ENCODE results near the gene U2SURP. TPM values are rescaled to one million over a fixed set of nuclear protein-coding genes. Genes with fewer than 3 reads are reported as not detected.
"Not testable (repeated sequence)": the region's sequence is repeated elsewhere in the genome, so short reads cannot be mapped to it uniquely, and the experiment has no call there.

Gene U2SURP
- total and polyA plus RNA-seq, 7 experiments from 2014 or later = 99.9 to 172 (median 142) TPM

- DNase-seq = peak in 4 of 9 donors; percentile 6 to 22 (median 12)
- intact Hi-C loops (cut with micrococcal nuclease) = no loop called here
- peaks cover 4 to 32% (median 21%) of the 10 kb centered on the region in 7 donors for H3K4me1 Mint-ChIP-seq
- peaks cover 6 to 45% (median 35%) of the 10 kb centered on the region in 5 donors for H3K36me3 Mint-ChIP-seq
- no peak overlapping the region for H3K27ac Mint-ChIP-seq
- Histone ChIP-seq H3K4me3 (ENCODE audit: low read length) (no peak overlapping the region), H3K27me3 (ENCODE audit: control insufficient read depth in 2 of 2, insufficient read depth in 2 of 2, low read length in 2 of 2) (no peaks in the 10 kb centered on the region), H3K9me3 (ENCODE audit: control insufficient read depth in 2 of 3, low read length in 3 of 3) (no peaks in the 10 kb centered on the region), H3K27ac (ENCODE audit: low read depth, low read length) (no peak overlapping the region), H3K4me1 (ENCODE audit: control insufficient read depth in 2 of 2, insufficient read depth in 2 of 2, low read length in 2 of 2) (no peaks in the 10 kb centered on the region), H3K36me3 (ENCODE audit: control insufficient read depth in 2 of 3, insufficient read depth in 3 of 3, low read length in 3 of 3) (peaks cover 12 to 54% (median 20%) of the 10 kb centered on the region in 3 experiments)
- ATAC-seq = peak; percentile 55
- H3K27me3 Mint-ChIP-seq = no peaks in the 10 kb centered on the region
- ChIA-PET CTCF (no interaction called here), POLR2A (no interaction called here)
- no peak overlapping the region for H3K4me3 Mint-ChIP-seq
- no peaks in the 10 kb centered on the region for H3K9me3 Mint-ChIP-seq
These were observed 15.1 kb downstream of the U2SURP start for GRCh38 chr3:143016321-143016972.

- Mint-ChIP-seq H3K36me3 (peaks cover 24 to 68% (median 48%) of the 10 kb centered on the region in 5 donors), H3K27ac (no peak overlapping the region), H3K4me1 (peaks cover 0 to 2% (median 0%) of the 10 kb centered on the region in 7 donors), H3K9me3 (no peaks in the 10 kb centered on the region), H3K4me3 (no peak overlapping the region), H3K27me3 (no peaks in the 10 kb centered on the region)
- ChIA-PET CTCF (no interaction called here), POLR2A (no interaction called here)
- Histone ChIP-seq H3K27ac (ENCODE audit: low read depth, low read length) (no peak overlapping the region), H3K36me3 (ENCODE audit: control insufficient read depth in 2 of 3, insufficient read depth in 3 of 3, low read length in 3 of 3) (peaks cover 36 to 73% (median 37%) of the 10 kb centered on the region in 3 experiments), H3K4me3 (ENCODE audit: low read length) (no peak overlapping the region), H3K9me3 (ENCODE audit: control insufficient read depth in 2 of 3, low read length in 3 of 3) (no peaks in the 10 kb centered on the region), H3K27me3 (ENCODE audit: control insufficient read depth in 2 of 2, insufficient read depth in 2 of 2, low read length in 2 of 2) (no peaks in the 10 kb centered on the region), H3K4me1 (ENCODE audit: control insufficient read depth in 2 of 2, insufficient read depth in 2 of 2, low read length in 2 of 2) (no peaks in the 10 kb centered on the region)
- ATAC-seq = no peak
- intact Hi-C loops (cut with micrococcal nuclease) = no loop called here
- DNase-seq = no peak
These were observed 23.1 kb downstream of the U2SURP start for GRCh38 chr3:143024351-143024960.

GRCh38 chr3:143031327-143031726 lies 30.0 kb downstream of the U2SURP start:
- POLR2A ChIA-PET = no interaction called here
- Histone ChIP-seq H3K27ac (ENCODE audit: low read depth, low read length) (no peak overlapping the region), H3K27me3 (ENCODE audit: control insufficient read depth in 2 of 2, insufficient read depth in 2 of 2, low read length in 2 of 2) (no peaks in the 10 kb centered on the region), H3K4me3 (ENCODE audit: low read length) (no peak overlapping the region), H3K4me1 (ENCODE audit: control insufficient read depth in 2 of 2, insufficient read depth in 2 of 2, low read length in 2 of 2) (no peaks in the 10 kb centered on the region), H3K36me3 (ENCODE audit: control insufficient read depth in 2 of 3, insufficient read depth in 3 of 3, low read length in 3 of 3) (peaks cover 28 to 71% (median 32%) of the 10 kb centered on the region in 3 experiments), H3K9me3 (ENCODE audit: control insufficient read depth in 2 of 3, low read length in 3 of 3) (no peaks in the 10 kb centered on the region)
- Mint-ChIP-seq H3K36me3 (peaks cover 21 to 60% (median 35%) of the 10 kb centered on the region in 5 donors), H3K4me3 (no peak overlapping the region), H3K9me3 (peaks cover 0 to 2% (median 0%) of the 10 kb centered on the region in 11 donors), H3K4me1 (peaks cover 0 to 9% (median 4%) of the 10 kb centered on the region in 7 donors), H3K27me3 (no peaks in the 10 kb centered on the region), H3K27ac (no peak overlapping the region)
- CTCF ChIA-PET = no interaction called here
- ATAC-seq = no peak
- intact Hi-C loops (cut with micrococcal nuclease) = no loop called here
- DNase-seq = no peak

- H3K27me3 ChIP-seq (ENCODE audit: control insufficient read depth in 2 of 2, insufficient read depth in 2 of 2, low read length in 2 of 2); H3K9me3 ChIP-seq (ENCODE audit: control insufficient read depth in 2 of 3, low read length in 3 of 3); H3K9me3 Mint-ChIP-seq; intact Hi-C loops (cut with micrococcal nuclease); DNase-seq; H3K27ac Mint-ChIP-seq; H3K4me1 ChIP-seq (ENCODE audit: control insufficient read depth in 2 of 2, insufficient read depth in 2 of 2, low read length in 2 of 2); H3K4me3 ChIP-seq (ENCODE audit: low read length); CTCF ChIA-PET; POLR2A ChIA-PET; H3K27ac ChIP-seq (ENCODE audit: low read depth, low read length); H3K4me3 Mint-ChIP-seq; ATAC-seq; H3K27me3 Mint-ChIP-seq: not testable (repeated sequence)
- peaks cover 21 to 64% (median 37%) of the 10 kb centered on the region in 5 donors for H3K36me3 Mint-ChIP-seq
- H3K36me3 ChIP-seq (ENCODE audit: control insufficient read depth in 2 of 3, insufficient read depth in 3 of 3, low read length in 3 of 3) = peaks cover 27 to 73% (median 35%) of the 10 kb centered on the region in 3 experiments
- peaks cover 0 to 14% (median 6%) of the 10 kb centered on the region in 7 donors for H3K4me1 Mint-ChIP-seq
These were observed 30.5 kb downstream of the U2SURP start for GRCh38 chr3:143031796-143032387.

GRCh38 chr3:143035466-143036211 lies 34.3 kb downstream of the U2SURP start:
- H3K4me3 Mint-ChIP-seq = no peak overlapping the region
- no peaks in the 10 kb centered on the region for H3K27me3 Mint-ChIP-seq
- DNase-seq (no peak), ATAC-seq (no peak)
- CTCF ChIA-PET = no interaction called here
- no peak overlapping the region for H3K27ac ChIP-seq (ENCODE audit: low read depth, low read length)
- peak overlapping the region in 6 of 9 donors; percentile 3 to 72 (median 33) for H3K27ac Mint-ChIP-seq
- H3K9me3 Mint-ChIP-seq = peaks cover 0 to 2% (median 0%) of the 10 kb centered on the region in 11 donors
- H3K4me1 Mint-ChIP-seq = peaks cover 0 to 16% (median 6%) of the 10 kb centered on the region in 7 donors
- no peak overlapping the region for H3K4me3 ChIP-seq (ENCODE audit: low read length)
- no peaks in the 10 kb centered on the region for H3K4me1 ChIP-seq (ENCODE audit: control insufficient read depth in 2 of 2, insufficient read depth in 2 of 2, low read length in 2 of 2)
- H3K9me3 ChIP-seq (ENCODE audit: control insufficient read depth in 2 of 3, low read length in 3 of 3) = no peaks in the 10 kb centered on the region
- no peaks in the 10 kb centered on the region for H3K27me3 ChIP-seq (ENCODE audit: control insufficient read depth in 2 of 2, insufficient read depth in 2 of 2, low read length in 2 of 2)
- H3K36me3 Mint-ChIP-seq = peaks cover 8 to 41% (median 22%) of the 10 kb centered on the region in 5 donors
- POLR2A ChIA-PET = no interaction called here
- intact Hi-C loops (cut with micrococcal nuclease) = loop anchor here in 1 of 2 donors (5.0 kb wide), 1 partner anchor 727 kb away; no protein-coding TSS in a partner anchor
- H3K36me3 ChIP-seq (ENCODE audit: control insufficient read depth in 2 of 3, insufficient read depth in 3 of 3, low read length in 3 of 3) = peaks cover 11 to 59% (median 44%) of the 10 kb centered on the region in 3 experiments

GRCh38 chr3:143036557-143036956 lies 35.2 kb downstream of the U2SURP start:
- peak overlapping the region in 7 of 9 donors; percentile 7 to 72 (median 53) for H3K27ac Mint-ChIP-seq
- ChIA-PET POLR2A (no interaction called here), CTCF (no interaction called here)
- peak in 1 of 9 donors; percentile 9 for DNase-seq
- Histone ChIP-seq H3K27ac (ENCODE audit: low read depth, low read length) (no peak overlapping the region), H3K36me3 (ENCODE audit: control insufficient read depth in 2 of 3, insufficient read depth in 3 of 3, low read length in 3 of 3) (peaks cover 11 to 50% (median 39%) of the 10 kb centered on the region in 3 experiments), H3K4me1 (ENCODE audit: control insufficient read depth in 2 of 2, insufficient read depth in 2 of 2, low read length in 2 of 2) (no peaks in the 10 kb centered on the region), H3K27me3 (ENCODE audit: control insufficient read depth in 2 of 2, insufficient read depth in 2 of 2, low read length in 2 of 2) (no peaks in the 10 kb centered on the region), H3K9me3 (ENCODE audit: control insufficient read depth in 2 of 3, low read length in 3 of 3) (no peaks in the 10 kb centered on the region), H3K4me3 (ENCODE audit: low read length) (no peak overlapping the region)
- H3K27me3 Mint-ChIP-seq = no peaks in the 10 kb centered on the region
- H3K4me3 Mint-ChIP-seq = peak overlapping the region in 1 of 10 donors; percentile 9
- intact Hi-C loops (cut with micrococcal nuclease) = loop anchor here in 1 of 2 donors (5.0 kb wide), 1 partner anchor 726 kb away; no protein-coding TSS in a partner anchor
- H3K36me3 Mint-ChIP-seq = peaks cover 8 to 33% (median 17%) of the 10 kb centered on the region in 5 donors
- no peaks in the 10 kb centered on the region for H3K9me3 Mint-ChIP-seq
- peaks cover 0 to 16% (median 5%) of the 10 kb centered on the region in 7 donors for H3K4me1 Mint-ChIP-seq
- peak; percentile 64 for ATAC-seq

All from naive thymus-derived CD4-positive, alpha-beta T cell (primary cell).